NCI-H524 treated with DMSO at 0.1 percent for 48 hours (cell line): ENCODE results near the gene TBC1D22A.

Source experiments
- DNase-seq: peaks from one replicate; lab custom pipeline; 2025; lab: John Stamatoyannopoulos, UW

Gene TBC1D22A

GRCh38 chr22:47013861-47014635, 251.6 kb downstream of the TBC1D22A start:
- no peak for DNase-seq

DNA sequence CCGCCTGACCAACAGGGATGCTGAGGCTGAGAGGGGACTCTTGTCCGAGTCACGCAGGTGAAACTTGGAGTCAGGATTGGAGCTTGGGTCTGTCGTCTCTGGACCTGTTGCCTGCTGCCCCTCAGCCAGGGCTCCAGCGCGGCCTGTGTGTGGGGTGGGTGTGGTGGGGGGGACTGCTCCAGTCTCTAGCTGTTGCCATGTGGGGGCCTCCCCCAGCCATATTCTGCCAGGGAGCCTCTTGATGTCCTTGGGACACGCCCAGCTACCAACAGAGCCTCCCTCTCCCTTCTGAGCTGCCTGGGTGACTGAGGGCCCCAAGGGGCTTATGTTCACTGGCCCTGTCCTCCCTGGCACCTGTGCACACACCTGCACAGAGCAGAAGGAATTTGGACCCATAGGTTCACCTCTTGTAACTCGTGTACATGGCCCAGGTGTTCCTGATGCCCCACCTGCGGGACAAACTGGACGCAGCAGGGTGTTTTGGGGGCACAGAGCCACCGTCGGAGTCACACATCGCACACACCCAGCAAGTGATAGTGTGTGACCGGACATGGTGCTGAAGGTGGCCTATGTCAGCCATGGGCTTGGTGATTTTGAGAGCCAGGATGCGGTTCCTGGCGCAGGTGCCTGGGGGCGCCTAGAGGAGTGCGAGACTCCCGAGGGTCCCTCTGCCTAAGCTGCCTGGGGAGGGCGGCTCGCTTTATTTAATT, 252.3 kb downstream of the TBC1D22A start:
- no peak for DNase-seq

DNA sequence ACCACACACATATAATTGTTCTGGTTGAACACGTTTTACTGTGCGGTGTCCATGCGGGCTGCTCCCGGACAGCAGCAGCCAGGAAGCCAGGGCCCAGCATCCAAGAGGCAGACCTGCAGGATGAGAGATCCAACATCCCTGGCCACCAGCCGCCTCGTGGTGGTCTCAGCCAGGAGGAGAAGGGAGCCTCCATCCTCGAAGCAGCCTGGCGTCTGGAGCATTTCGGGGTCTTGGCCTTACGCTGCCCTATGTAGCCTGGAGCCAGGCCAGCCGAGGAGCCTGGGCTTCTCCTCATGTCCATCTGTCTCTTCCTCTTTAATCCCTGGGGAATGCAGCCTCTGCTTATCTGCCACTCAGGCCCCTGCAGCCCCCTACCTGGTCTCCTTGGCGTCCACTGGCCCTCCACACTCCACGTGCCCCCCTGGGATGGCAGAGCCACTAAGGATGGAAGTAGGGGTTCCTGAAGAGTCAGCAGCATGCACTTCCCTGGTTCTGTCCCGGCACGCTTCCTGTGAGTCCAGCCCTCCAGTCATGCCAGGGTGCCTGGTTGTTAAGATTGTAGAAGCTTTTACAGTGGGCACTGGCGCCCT, 253.2 kb downstream of the TBC1D22A start:
- DNase-seq, result no peak

DNA sequence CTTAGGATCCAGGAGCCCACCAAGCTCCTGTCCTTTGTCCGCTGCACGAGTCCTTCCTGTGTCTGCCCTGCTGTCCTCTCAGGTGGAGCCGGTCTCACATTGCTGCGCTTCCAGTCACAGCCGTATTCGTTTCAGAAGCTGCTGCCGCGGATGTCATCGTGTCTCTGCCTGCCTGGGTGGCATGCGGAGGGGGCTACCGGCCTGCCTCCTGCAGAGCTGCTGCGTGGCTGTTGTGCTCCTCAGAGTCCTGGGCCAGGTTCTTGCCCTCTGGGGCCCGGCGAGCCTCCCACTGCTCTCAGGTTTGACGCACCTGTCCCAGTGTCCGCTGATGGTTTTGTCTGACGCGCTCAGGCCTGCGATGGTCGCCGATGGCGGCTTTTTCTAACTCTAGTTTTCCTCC, 254.2 kb downstream of the TBC1D22A start:
- no peak for DNase-seq

- DNase-seq, result no peak
Observed at GRCh38 chr22:47017245-47017644, 254.8 kb downstream of the TBC1D22A start.

- no peak for DNase-seq
Observed at GRCh38 chr22:47018010-47018910, 255.8 kb downstream of the TBC1D22A start.

- DNase-seq, result no peak
Observed at GRCh38 chr22:47019012-47019790, 256.8 kb downstream of the TBC1D22A start.

GRCh38 chr22:47020166-47020565, 257.7 kb downstream of the TBC1D22A start:
- DNase-seq, result no peak

GRCh38 chr22:47021371-47022074, 259.1 kb downstream of the TBC1D22A start:
- no peak for DNase-seq

- DNase-seq, result no peak
Observed at GRCh38 chr22:47022075-47022473, 259.6 kb downstream of the TBC1D22A start.

DNA sequence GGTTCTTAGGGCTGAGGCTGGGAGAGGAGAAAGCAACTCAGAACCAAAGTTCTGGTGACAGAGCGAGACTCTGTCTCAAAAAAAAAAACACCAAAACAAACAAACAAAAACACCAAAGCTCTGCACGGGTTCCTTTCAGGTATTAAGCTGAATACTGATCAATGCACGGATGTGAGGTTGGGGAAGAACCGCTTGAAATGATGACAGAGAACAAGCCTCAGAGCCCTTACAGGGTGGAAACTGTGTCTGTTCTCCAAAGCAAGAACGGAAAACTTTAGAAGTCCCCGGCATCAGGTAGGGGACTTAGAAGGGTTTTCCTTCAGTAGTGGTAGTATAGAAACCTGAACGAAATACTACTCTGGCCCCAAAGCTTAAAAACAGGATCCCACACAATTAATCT, 260.0 kb downstream of the TBC1D22A start:
- DNase-seq, result no peak

DNA sequence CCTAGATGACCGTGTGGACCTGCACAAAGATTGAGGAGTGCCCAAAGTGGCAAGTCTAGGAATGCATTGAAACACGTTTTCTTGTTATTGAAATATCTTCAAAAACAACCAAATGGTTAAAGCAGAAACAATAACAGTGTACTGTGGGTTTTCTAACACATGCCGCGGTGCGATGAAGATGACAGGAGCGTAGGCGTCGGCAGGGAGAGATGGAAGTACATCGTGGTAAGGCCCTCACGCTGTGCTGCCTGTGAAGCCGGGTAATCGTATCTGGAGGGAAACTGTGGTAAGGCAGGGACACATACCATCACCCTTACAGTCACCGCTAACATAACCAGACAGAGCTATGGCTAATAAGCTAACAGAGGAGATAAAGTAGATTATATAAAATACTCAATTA, 261.4 kb downstream of the TBC1D22A start:
- DNase-seq, result no peak

- DNase-seq, result no peak
Observed at GRCh38 chr22:47027766-47028165, 265.3 kb downstream of the TBC1D22A start.

DNA sequence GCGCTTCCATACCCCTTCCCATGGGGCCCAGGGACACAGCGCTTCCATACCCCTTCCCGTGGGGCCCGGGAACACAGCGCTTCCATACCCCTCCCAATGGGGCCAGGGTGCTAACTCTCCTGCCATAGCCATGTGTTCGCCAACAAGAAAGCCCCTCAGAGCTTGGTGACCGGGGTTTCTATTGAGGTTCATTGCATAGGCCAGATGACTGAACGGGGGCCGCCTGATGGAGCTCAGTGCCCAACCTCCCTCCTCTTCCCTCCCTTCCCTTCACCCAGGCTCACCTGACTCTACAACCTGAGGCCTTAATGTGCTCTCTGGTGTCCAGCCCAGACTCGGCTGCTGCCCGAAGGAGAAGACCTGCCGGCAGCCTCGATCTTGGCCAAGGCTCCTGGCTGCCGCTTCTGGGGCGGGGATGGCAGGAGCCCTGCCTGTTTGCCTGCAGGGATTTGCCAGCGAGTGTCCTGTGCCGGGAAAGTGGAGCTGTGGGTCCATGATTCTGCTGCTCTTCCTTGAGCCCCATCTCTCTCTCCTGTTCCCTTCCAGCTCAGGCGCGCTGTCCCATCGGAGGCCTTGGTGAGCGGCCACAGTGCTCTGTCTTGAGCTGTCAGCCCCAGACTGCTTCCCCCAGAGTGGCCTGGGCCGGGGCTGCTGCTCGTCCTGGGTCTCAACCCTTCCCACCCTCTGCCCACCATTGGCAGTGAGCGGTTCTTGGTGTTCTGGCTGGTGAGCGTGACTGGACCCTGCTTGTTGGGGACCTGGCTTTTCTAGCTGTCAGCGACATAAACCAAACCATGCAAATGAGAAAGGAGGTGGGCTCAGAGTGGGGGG, 267.0 kb downstream of the TBC1D22A start:
- no peak for DNase-seq

DNA sequence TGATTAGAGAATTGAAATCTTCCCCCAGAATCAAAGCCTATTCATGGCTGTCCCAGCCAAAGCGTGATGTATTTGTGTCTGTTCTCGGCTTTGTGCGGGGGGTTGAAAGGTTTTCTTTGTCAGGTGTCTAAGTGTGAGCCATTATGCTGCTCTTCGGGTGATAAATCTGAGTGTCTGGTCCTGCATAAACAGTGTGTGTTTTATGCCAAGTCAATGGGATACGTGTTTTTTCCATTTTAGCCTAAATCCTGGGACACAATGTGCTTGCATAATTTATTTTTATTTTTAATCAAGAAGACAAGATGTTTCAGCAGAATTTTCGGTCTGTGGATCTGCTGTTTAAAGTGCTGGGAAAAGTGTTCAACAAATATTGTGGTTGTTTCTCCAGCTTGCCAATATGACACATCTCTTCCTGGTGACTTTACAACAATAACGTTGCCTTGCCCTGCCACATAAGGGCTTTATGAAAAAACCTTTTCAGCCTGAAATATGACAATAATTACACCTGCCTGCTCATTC, 267.8 kb downstream of the TBC1D22A start:
- no peak for DNase-seq

- no peak for DNase-seq
Observed at GRCh38 chr22:47030881-47031627, 268.6 kb downstream of the TBC1D22A start.

DNA sequence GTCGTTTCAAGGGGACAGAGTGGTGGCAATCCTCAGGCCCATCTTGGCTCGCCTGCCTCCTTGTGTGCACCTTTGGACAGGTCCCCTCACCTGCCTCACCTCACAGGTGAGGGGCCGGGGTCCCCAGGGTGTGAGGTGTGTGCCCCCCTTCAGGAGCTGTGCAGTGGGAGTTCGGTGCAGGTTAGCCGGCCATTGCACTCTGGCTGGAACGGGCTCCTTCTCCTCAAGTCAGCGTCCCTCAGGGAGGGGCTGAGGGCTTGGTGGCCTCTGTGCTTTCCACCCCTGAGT, 269.1 kb downstream of the TBC1D22A start:
- no peak for DNase-seq

- DNase-seq, result no peak
Observed at GRCh38 chr22:47032091-47032943, 269.9 kb downstream of the TBC1D22A start.
